Fibroblast of upper back skin (primary cell): ENCODE data around the gene NSMCE4A.
"Not testable (repeated sequence)": the region's sequence is repeated elsewhere in the genome, so short reads cannot be mapped to it uniquely, and the experiment has no call there.

Source experiments
- DNase-seq: peaks from one replicate; pipeline ENCODE4 v3.0.0-alpha.2; 2013

Gene NSMCE4A

DNA sequence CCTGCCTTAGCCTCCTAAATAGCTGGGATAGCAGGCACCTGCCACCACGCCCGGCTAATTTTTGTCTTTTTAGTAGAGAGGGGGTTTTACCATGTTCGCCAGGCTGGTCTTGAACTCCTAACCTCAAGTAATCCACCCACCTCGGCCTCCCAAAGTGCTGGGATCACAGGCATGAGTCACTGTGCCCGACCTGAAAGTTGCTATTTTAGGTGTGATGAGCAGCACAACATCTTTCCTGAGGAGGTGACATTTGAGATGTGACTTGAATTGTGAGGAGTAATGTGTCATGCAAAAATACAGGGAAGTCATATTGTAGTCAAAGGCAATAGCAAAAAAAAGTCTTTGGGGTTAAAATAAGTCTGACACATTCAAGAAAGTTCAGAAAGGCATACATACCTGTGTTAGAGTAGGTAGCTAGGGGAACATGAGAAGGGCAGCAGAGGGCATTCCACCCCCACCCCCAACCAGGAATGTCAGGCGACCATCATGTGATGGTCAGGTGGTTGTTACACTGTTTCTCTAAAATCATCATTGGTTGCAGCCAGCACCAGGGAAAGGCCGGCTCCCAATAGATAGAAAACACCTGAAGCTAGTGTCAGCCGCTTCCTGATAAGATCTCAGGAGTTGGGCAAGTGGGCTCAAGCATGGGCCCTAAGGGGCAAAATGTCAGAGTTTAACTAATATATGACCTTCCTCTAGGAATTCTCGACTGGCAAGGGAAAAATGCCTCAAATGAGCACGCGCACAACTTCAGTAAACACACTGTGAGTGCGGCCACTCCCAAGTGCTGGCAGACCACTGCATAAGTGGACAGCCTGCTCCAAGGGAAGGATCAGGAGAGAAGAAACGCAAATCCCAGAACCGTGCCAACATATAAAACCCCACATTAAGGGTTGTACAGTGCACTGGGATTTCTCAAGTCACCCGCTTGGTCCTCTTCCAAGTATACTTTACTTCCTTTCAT, 13.6 kb upstream of the NSMCE4A start, which contains the start of gene TACC2:
Gene TACC2 (plus strand): TSS at position 803 of the 964 bp plus-strand sequence. CDS start 32,819 bp downstream, outside the sequence.
- DNase-seq: no peak

DNA sequence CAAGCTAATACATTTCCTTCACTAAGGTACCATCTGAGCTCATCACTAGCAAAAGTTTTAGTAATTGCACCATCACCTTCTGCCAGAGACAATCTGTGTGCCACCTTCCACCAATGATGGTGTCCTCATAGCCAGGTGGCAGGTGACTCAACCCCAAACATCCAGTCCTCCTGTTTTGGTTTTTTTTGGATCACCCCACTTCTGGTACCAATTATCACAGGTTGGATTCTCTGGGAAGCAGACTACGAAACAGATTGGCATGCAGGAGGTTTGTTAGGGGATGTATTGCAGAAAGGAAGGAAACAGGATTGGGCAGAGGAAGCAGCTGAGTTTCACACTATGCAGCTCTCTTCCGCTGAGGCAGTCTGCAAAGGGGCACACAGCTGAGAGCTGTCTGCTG, 9.4 kb upstream of the NSMCE4A start:
- no peak for DNase-seq

DNA sequence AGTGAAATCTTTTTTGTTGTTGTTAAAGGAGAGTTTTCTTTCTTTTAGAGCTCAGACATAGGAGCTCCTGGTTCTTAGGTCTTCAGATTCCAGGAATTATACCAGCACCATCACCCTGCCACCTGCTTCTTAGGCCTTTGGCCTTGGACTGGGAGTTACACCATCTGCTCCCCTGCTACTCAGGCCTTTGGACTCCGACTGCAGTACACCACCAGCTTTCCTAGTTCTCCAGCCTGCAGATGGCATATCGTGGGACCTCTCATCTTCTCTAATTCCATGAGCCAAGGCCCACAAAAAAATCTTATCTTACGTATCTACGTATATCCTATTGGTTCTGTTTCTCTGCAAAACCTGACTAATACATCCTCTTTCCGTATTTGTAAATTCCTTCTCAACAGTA, 8.8 kb upstream of the NSMCE4A start:
- DNase-seq: no peak

DNA sequence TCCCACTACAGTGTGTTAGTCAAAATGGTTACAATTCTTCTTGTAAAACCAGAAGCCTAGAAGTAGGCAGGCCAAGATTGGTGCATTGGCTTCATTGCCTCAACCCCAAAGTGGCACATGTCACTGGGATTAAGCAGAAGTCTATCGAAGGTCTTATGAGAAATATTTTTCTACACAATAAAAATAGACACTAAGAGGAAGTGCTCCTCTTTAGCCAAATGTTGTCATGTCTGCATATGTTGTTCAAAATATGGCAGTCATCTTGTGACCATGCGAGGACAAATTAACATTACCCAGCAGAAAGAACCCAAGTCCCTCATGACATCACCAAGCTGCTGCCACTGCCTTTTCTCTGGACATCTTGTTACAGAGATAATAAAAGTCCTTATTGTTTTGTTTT, 6.3 kb upstream of the NSMCE4A start:
- DNase-seq: no peak

DNA sequence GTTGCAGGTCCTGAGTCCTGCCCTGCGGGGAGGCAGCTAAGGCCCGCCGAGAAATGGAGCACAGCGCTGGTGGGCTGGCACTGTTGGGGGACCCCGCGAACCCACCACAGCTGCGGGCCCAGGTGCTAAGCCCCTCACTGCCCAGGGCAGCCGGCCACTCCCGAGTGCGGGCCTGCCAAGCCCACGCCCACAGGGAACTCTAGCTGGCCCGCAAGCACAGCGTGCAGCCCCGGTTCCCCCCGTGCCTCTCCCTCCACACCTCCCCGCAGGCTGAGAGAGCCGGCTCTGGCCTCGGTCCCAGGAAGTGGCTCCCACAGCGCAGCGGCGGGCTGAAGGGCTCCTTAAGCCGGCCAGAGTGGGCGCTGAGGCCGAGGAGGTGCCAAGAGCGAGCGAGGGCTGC, 3.5 kb upstream of the NSMCE4A start:
- no peak for DNase-seq

DNA sequence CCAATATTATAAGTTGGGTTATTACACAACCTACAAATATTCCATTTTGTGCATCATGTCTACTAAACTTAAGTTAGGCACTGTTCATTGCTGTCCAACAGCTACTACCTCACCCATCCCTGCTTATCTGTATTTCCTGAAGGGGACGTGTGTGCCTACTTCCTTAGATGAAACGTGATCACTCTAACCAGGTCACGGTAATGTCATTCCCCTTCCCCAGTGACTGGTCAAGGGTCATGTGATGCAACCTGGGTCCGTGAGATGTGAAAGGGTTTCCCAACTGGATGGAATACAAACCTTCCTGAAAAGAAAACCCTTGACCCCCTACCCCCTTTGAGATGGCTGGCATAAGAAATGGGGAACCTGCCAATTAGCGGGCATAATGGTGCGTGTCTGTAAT, 1.6 kb upstream of the NSMCE4A start:
- no peak for DNase-seq

DNA sequence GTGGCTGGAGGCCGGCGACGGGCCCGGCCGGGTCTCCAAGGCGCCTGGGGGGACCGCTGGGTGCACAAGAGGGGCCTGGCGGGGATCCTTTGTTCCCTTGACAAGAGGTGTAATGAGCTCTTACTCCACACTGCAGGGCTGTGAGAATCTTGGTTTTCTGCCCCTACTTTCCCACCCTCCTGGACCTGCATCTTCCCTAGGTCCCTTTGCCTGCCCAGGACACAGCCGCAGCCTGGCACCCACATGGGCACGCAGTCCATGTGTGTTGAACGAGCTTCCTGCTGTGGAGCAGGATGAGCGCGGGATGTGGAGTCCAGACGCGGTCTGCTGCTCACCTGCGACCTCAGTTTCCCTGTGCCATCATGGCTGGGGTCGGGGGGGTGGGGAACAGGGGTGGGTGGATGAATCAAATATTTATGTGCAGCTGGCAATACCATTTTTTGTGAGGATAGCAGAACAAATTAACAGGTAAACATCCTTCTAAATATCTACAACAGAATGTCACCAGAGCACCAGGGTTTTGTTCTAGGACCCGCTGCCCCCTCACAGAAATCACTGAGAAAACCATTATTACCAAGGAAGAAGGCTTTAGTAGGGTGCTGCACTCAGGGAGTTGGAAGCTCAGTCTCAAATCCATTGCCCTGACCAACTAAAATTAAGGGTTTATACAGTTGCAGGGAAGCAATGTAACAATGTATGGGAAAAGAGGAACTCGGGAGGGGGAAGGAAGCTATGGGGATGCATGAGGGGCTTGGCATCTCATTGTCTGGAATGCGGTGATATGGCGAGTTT, 474 bp upstream of the NSMCE4A start:
- DNase-seq: no peak

DNA sequence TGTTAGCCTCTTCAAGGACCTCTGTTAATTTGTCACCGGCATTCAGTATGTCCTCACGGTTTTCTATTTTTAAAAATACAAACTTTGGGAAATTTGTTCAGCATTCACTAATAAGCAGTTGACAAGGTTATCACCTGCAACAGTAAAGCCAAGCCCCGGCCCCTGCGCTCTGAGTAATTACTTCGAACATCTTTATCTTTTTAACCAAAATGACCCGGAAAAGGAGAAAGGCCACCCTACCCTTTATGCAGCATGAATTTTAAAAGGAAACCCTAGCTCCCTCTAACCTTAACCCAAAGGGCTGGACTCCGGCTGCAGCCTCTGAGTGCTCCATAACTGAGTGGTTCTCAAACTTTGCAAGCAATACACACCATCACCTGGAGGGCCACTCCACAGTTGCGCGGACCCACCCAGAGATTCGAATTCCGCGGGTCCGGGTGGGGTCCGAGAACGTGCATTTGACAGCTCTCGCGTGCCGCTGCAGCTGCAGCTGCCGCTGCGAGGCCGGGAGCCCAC, 940 bp downstream of the NSMCE4A start:
- no peak for DNase-seq

DNA sequence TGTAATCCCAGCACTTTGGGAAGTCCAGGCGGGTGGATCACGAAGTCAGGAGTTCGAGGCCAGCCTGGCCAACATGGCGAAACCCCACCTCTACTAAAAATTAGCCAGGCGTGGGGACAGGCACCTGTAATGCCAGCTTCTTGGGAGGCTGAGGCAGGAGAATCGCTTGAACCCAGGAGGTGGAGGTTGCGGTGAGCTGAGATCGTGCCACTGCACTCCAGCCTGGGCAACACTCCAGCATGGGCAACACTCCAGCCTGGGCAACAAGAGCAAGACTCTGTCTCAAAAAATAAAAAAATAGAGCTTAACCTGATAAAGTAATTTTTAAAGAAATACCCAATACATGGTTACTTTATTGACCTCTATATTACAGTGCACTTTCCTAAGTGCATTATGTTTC, 5.9 kb downstream of the NSMCE4A start:
- not testable (repeated sequence) for DNase-seq

DNA sequence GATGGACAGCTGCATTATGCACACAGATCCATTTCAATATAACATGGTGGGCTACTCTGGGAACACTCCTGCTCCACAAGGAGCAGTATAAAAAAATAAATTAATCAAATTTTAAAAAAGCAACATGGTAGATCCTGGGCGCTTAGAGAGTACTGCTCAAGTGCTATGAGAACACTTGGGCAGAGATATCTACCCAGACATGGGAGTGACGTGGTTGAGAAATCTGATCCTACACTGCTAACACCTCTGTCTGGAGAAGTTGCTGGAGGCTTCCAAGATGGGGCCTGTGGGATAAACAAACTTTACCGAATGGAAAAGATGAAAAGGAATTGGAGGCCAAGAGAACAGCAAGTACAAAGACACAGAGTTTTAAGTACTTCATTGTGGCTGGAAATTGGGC, 9.0 kb downstream of the NSMCE4A start:
- no peak for DNase-seq

DNA sequence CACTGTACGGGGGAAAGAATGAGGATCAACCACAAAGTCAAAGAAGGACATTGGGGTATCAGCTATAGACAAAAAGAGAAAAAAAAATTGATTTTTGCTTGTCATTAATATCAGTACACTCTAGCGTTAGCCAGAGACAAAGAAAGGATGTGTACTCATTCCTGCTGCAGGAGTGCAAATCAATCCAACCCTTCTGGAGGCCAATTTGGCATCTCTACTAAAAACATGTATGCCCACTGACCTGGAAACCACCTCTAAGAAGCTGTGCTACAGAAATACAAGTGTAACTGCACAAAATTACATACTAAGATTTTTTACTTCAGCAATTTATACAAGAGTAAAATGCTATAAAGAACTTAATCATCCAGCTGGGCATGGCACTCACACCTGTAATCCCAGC, 13.6 kb downstream of the NSMCE4A start:
- DNase-seq: no peak

DNA sequence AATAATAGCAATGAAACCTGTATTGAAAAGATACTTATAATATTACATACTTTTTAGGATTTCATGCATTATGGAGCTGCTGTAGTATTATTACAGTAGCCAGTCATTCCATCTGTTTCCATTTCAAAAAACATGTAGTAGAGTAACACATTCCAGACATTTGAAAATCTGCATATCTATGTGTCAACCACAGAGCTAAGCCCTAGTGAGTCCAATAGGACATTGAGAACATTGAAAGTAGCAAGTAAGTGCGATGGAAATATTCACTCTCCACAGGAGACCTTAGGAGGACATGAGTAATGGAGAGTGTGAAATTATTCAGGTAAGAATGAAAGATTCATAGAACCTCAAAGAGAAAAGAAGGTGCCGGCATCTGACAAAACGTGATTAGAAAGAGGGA, 15.3 kb downstream of the NSMCE4A start:
- DNase-seq: no peak

DNA sequence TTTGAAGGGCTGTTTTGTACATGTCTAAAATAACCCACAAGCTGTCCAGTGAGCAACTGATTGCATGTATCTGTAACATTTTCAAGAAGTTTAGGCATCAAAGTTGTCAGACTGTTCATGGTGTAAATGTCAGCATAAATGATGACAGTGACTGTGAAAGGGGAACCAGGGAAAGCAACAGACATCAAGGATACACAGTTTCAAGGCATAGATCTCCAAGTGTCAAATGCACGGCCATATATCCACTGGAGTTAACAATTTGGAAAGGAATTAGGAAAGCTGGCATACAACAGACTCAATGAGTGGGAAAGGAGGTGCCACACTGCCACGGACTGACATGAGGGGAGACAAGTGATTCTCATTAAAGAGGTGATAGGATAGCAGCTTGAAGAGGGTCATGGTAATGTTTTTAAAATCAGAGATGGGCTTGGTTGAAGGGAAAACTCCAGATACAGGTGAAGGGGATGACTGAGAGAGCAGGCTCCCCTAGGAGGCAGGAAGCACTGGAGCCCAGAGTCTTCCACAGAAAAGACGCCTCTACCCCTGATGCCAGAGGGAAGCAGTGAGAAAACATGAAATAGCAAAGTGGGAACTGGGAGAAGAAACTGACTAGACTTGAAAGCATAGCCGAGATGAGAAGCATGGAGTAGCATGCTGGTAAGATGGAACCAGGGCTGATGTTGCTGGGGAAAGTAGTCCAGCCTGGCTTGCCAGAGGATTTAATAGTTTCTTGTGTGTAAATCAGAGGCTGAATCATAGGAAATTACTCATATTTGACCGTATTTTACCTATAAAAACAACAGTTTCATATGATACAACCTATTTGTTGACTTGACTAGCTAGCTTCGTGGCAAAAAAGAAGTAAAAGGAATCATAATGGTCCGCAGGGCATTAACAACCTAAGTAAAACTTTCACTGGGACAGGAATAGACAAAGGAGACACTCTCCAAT, 18.6 kb downstream of the NSMCE4A start:
- peak; percentile 22 for DNase-seq

DNA sequence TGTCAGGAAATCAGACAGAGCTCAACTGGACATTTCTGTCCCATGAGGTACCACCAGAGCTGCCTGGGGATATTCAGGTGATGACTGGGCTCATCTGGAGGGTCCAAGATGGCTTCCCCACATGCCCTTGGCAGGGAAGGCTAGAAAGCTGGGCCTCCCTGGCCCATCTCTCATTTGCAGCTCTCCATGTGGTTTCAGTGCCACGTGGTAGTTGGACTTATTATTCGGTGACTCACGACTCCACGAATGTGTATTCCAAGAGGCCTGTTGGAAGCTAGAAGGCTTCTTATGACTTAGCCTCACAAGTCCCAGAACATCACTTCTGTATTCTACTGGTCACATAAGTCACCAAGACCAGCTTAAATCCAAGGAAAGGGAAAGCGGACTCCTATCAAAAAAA, 22.8 kb downstream of the NSMCE4A start:
- DNase-seq: peak; percentile 18

DNA sequence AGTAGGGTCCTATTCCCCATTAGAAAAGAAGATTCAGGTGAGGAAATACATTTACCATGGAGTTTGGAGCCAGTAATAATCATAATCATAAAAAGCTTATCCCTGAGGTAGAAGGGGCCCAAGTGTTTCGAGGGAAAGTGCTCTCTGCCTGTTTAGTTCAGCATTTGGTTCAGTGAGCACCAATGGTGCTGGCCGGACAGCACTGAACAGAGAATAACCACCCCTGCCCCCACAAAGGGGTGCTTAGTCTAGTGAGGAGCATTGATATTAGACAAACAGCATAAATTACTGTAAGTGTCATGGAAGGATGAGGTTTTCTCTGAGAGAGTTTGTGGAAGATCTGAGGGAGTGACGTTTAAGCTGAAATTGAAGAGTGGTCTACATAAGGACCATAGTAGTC, 25.6 kb downstream of the NSMCE4A start:
- DNase-seq: no peak

DNA sequence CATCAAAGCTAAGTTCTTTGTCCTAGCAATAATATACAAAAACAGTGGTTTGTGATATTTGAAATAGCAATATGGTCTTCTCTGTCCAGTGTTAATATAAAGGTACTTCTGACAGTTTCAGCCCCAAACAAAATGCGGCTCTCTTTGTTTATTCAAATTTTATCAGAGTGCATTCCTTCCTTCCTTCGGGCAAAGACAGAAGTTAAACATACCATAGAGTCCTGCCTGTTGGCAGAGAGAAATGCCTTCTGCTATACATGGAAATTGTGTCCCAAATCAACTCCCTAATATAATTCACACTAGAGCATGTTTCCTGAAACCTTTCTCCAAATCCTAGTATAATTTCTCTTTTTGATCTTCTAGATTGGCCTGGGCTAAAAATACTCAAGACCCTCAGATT, 26.0 kb downstream of the NSMCE4A start:
- DNase-seq: no peak

DNA sequence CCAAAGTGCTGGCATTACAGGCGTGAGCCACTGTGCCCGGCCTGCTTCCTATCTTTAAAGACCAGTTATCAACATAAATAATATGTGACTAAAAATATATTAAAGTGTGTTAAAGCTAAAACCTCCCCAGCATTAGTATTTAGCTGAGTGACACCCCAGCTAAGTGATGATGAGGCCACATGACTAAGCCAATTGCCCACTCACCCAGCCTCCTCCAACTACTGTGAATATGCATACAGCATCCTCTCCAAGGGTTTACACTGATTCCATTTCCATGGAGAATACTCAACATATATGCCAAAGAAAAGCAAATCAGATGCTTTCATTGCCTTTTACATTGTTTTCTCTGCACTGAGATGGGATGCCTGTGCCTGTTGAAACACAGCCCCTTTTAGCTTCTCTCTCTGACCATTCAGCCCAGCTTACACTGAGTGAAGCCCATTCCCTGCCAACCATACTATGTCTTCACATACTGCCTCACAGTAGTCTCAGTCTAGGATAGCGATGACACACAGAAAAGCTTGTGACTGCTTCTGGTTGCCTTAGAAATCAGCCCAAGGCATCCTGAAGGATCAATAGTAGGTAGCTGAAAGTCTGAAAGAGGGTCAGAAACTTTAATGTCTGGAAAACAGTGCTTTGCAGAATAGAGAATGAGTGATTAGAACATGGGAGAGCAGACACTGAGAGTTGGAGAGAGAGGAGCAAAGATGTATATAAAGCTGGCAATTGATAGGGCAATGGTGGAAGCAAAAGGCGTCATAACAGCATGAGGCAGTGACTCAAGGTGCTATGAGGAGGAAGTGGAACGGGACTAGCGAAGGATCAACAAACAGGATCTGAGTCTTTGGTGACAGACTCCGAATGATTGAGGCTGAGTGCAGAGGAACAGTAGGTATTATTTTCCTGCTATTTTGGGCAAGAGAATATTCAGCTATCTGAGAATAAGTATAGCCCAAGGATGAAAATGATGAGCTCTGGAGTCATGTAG, 27.4 kb downstream of the NSMCE4A start:
- no peak for DNase-seq

DNA sequence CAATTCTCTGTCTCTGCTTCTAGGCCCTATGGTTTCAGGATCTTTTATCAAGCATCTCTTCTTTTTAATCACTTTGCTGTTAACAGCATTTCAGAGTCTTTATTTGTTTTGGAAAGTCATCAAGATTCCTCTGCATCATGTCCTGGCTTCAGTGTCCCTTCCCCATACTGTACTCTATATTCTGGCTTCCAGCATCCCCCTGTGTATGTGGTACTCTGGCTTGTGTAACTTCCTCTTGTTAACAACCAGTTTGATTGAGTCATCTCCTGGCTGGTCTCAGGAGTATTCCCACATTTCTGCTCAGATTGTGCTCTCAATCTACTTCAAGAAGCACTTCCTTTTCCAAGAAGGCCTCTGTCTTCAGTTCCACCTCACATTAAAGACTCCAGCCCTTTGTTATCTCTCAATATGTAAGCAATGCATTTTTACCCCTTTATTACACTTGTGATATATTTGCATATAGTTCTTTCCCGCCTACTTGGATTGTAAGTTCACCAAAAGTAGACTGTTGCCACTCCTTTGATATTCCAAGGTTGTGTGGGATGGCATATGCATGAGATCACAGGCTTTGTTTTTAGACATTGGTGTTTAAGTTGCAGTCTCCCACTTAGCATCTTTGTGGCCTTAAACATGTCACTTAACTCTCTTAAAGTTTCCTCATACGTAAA, 32.1 kb downstream of the NSMCE4A start:
- DNase-seq: peak; percentile 95

DNA sequence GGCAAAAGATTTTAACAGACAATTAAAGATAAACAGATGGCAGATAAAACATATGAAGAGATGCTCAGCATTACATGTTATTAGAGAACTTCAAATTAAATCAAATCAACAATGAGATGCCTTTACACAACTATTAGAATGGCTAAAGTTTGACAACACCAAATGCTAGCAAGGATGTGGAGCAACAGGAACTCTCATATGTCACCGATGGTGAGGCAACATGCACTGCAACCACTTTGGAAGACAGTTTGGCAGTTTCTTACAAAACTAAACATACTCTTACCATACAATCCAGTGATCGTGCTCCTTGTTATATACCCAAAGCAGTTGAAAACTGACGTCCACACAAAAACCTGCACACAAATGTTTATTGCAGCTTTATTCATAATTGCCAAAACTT, 33.5 kb downstream of the NSMCE4A start:
- DNase-seq: no peak

DNA sequence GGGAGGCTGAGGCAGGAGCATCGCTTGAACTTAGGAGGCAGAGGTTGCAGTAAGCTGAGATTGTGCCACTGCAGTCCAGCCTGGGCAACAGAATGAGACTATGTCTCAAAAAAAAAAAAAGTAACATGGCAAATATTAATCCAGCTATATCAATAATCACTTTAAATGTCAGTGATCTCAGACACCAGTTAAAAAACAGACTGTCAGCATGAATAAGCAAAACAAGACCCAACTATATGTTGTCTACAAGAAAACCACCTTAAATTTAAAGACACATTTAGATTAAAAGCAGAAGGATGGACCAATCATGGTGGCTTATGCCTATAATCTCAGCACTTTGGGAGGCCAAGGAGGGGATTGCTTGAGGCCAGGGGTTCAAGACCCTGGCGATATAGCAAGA, 38.7 kb downstream of the NSMCE4A start:
- DNase-seq: no peak

DNA sequence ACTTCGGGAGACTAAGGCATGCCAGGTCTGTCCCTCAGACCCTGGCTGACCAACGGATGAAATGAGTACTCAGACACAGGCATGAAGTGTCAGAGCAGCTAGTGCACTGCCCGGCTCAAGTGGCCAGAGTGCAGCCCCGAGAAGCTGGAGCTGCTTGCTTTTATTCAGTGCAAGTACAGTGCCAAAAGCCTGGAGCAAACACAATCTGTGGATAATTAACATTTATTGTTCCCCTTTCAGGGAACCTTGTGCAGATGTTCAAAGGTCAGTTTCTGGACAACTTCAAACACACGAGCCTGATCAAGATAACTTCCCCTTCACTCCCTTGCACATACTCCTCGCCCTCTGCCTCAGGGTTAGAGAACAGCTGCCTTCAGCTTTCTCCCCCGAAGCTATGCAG, 39.3 kb downstream of the NSMCE4A start:
- DNase-seq: no peak
